ENCODE measurements around the gene IFITM1. TPM values are rescaled to one million over a fixed set of nuclear protein-coding genes. Genes with fewer than 3 reads are reported as not detected.

Gene IFITM1
- total RNA-seq, 1 donor from 2014 or later: 38.2 TPM

GRCh38 chr11:356610-357009 is 42.8 kb downstream of the IFITM1 start:
- H3K4me3 ChIP-seq (ENCODE audit: low read depth, low read length): no peak overlapping the region
- TF ChIP-seq, protein P1, sequence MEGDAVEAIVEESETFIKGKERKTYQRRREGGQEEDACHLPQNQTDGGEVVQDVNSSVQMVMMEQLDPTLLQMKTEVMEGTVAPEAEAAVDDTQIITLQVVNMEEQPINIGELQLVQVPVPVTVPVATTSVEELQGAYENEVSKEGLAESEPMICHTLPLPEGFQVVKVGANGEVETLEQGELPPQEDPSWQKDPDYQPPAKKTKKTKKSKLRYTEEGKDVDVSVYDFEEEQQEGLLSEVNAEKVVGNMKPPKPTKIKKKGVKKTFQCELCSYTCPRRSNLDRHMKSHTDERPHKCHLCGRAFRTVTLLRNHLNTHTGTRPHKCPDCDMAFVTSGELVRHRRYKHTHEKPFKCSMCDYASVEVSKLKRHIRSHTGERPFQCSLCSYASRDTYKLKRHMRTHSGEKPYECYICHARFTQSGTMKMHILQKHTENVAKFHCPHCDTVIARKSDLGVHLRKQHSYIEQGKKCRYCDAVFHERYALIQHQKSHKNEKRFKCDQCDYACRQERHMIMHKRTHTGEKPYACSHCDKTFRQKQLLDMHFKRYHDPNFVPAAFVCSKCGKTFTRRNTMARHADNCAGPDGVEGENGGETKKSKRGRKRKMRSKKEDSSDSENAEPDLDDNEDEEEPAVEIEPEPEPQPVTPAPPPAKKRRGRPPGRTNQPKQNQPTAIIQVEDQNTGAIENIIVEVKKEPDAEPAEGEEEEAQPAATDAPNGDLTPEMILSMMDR (IDR thresholded peaks at IDR 0.05; ENCODE audit: insufficient read depth, low read length, poor library complexity, severe bottlenecking): no peak
- DNase-seq (ENCODE audit: low read depth): no peak
- H3K36me3 ChIP-seq (ENCODE audit: control insufficient read depth, insufficient read depth, low read length): no peaks in the 10 kb centered on the region
- H3K27me3 ChIP-seq (ENCODE audit: control insufficient read depth, insufficient read depth, low read length): no peaks in the 10 kb centered on the region

DNA sequence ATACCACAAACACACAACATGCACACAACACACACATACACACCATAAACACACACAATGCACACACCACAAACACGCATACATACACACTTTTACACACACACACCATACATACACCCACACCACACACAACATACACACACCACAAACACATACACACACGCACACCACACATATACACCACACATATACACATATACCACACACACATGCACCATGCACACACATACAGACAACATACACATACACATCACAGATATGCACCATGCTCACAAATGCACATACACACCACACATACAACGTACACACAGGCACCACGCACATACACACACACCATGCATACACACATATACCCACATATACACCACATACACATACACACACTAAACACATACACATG is 43.7 kb downstream of the IFITM1 start:
- Histone ChIP-seq H3K36me3 (ENCODE audit: control insufficient read depth, insufficient read depth, low read length) (no peaks in the 10 kb centered on the region), H3K4me3 (ENCODE audit: low read depth, low read length) (no peak overlapping the region), H3K27me3 (ENCODE audit: control insufficient read depth, insufficient read depth, low read length) (no peaks in the 10 kb centered on the region)
- no peak for DNase-seq (ENCODE audit: low read depth)
- TF ChIP-seq, protein P1 (IDR thresholded peaks at IDR 0.05; ENCODE audit: insufficient read depth, low read length, poor library complexity, severe bottlenecking): no peak

GRCh38 chr11:358129-358800 is 44.4 kb downstream of the IFITM1 start:
- no peak overlapping the region for H3K4me3 ChIP-seq (ENCODE audit: low read depth, low read length)
- TF ChIP-seq, protein P1 (IDR thresholded peaks at IDR 0.05; ENCODE audit: insufficient read depth, low read length, poor library complexity, severe bottlenecking): no peak

DNA sequence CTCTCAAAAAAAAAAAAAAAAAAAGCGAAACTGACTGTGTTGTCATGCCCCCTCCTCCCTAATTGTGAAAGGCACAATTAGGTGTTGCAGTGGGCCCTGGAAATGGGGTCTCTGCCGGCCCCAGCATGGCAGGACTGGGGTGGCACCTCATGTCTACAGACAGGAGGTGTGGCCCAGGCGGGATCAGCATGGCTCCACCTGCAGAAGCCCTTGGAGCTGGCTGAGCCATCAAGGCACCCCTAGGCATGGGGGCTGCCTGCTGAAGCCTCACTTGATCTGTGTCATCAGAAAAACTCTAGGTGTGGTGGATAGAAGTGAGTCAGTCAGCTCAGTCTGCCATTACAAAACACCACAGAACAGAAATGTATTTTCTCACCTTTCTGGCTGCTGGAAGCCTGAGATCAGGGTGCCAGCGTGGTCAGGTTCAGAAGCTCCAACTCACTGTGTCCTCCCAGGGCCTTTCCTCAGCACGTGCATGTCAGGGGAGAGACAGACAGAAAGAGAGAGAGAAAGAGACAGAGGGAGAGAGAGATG is 45.4 kb downstream of the IFITM1 start:
- Histone ChIP-seq H3K36me3 (ENCODE audit: control insufficient read depth, insufficient read depth, low read length) (no peaks in the 10 kb centered on the region), H3K4me3 (ENCODE audit: low read depth, low read length) (no peak overlapping the region), H3K27me3 (ENCODE audit: control insufficient read depth, insufficient read depth, low read length) (no peaks in the 10 kb centered on the region)
- no peak for DNase-seq (ENCODE audit: low read depth)
- TF ChIP-seq, protein P1 (IDR thresholded peaks at IDR 0.05; ENCODE audit: insufficient read depth, low read length, poor library complexity, severe bottlenecking): no peak

More at GRCh38 chr11:358129-358800, 44.4 kb downstream of the IFITM1 start:
- DNase-seq (ENCODE audit: low read depth): no peak
- Histone ChIP-seq H3K27me3 (ENCODE audit: control insufficient read depth, insufficient read depth, low read length) (no peaks in the 10 kb centered on the region), H3K36me3 (ENCODE audit: control insufficient read depth, insufficient read depth, low read length) (no peaks in the 10 kb centered on the region)

DNA sequence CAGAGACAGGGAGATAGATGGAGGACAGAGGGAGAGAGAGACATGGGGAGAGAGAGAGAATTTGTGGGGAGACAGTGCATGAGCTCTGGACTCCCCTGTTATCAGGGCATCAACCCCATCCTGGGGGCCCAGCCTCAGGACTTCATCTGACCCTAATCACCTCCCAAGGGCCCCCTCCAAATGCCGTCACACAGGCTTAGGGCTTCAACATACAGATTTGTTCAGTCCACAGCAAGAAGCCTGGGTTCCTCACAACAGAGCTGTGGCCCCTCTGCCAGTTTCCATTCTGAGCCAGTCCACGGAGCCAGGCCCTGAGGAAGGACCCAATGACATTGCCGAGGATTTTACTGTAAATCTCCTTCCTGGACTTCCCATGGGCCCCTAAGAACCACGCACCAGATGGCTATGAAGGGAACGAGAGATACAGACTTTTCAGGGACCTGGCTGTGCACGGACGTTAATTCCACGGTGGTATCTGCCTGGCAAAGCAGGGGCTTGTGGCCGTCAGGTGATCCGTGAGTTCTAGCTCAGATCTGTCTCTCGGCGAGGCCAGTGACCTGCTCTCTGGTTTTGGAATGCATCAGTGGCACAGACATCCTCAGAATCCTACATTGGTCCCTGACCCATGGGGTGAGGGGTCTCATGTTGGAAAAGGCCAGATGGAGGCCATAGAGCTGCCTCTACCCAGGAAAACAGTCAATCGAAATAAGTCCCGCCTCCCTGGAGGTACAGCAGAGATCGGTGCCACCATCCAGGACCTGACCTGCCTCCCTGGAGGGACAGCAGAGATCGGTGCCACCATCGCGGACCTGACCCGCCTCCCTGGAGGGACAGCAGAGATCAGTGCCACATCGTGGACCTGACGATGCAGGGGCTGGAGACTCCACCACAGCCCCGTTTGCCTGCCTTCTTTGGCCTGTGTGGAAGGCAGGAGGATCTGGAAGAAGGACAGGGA is 46.8 kb downstream of the IFITM1 start:
- no peaks in the 10 kb centered on the region for H3K36me3 ChIP-seq (ENCODE audit: control insufficient read depth, insufficient read depth, low read length)
- peaks cover 3% of the 10 kb centered on the region for H3K27me3 ChIP-seq (ENCODE audit: control insufficient read depth, insufficient read depth, low read length)
- DNase-seq (ENCODE audit: low read depth): no peak
- TF ChIP-seq, protein P1 (IDR thresholded peaks at IDR 0.05; ENCODE audit: insufficient read depth, low read length, poor library complexity, severe bottlenecking): no peak
- no peak overlapping the region for H3K4me3 ChIP-seq (ENCODE audit: low read depth, low read length)
